ENCODE measurements around the gene TGFBR3L.
"Not testable (repeated sequence)": the region's sequence is repeated elsewhere in the genome, so short reads cannot be mapped to it uniquely, and the experiment has no call there.

TGFBR3L gene

DNA sequence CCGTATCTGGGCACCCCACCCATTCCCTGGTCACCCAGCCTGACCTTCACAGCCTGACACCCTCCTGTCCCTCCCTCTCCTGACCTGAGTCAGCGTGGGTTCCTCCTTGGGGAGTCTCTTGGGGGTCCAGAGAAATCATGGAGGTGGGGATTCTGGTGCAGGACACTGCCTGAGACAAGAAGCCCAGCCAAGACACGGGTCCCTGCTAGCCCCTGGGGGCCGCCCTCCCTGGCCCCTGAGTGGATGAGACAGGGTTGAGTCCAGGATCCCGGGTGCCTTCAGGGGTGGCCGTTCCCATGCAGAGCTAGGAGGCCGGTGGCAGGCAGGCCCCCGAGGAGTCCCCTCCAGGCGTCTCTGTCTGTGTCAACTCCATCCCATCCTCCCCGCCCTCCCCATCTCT is 9.4 kb upstream of the TGFBR3L start:
- DNase-seq: no peak

DNA sequence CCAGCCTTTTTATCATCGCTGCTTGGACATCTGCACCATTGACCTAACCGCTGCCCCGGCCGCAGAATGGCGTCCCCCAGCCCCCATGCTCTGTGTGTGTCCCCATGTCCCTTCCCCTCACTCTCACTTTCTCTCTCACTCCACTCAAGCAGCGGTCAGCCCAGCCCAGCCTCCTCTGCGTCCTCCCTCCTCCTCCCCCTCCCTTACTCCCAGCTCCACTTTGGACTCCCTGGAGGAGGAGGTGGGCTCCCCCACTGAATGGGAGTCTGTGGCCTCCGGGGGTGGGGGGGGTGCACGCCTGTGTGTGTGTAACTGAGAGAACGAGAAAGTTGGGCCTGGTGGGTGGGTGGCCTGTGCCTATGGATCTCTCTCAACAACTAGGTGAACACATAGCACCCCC is 8.8 kb upstream of the TGFBR3L start:
- no peak for DNase-seq

DNA sequence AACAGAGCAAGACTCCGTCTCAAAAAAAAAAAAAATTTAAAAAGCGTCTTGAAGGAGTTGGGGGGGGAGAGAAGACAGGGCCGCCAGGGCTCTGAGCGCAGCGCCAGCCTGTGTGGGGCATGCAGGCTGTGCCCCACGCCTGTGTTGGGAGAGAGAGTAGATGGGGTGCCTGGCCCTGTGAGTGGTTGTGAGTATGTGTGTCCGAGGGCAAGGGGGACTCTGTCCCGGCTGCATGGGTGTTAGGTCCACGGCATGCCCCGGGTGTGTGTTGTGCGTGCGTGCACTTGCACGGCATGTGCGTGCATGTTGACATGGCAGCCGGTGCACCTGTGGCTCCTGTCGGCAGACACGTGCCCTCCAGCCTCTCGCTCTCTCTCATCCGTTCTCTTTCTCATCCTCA is 7.5 kb upstream of the TGFBR3L start:
- DNase-seq: no peak

DNA sequence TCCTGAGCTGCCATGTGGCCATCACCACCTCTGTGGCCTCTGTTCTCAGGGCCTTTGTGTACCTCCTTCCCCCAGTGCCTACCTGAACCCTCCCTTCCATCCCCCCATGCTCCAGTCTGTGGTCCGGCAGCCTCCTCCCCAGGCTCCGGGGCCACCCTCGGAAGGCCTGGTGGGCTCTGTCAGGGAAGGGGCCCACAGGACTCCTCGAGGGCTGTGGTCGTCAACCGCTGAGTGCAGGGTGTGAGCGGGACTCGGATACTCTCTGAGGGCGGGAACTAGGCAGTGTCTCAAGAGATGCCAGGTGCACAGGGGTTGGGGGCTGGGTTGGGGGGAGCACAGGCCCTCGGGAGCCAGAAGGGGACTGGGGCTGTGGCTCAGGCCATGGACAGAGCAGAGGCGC is 7.1 kb upstream of the TGFBR3L start:
- no peak for DNase-seq

DNA sequence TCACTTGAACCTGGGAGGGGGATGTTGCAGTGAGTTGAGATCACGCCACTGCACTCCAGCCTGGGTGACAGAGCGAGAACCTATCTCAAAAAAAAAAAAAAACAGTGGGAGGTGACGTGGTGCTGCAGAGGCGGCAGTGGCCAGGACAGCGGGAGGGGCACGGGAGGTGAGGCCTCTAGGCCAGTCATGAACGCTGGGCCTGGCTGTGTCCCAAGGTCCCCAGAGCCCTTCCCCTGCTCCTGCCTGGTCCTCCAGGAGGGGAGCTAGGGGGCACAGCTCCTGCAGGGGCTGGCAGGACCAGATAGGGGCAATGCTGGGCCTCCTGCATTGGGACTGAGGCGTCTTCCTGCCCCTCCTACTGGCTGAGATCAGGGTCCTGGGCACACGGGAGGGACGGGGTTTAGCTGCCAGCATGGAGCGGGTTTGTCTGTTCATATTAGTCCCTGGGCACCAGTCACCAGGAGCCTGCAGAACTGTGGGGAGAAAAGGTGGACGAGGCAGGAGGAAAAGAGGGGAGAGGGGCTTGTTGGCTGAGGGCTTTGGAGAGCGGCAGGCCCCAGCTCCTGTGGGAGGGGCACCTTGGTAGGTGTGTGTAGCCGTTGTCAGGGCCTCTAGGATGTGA is 6.4 kb upstream of the TGFBR3L start:
- DNase-seq: no peak

DNA sequence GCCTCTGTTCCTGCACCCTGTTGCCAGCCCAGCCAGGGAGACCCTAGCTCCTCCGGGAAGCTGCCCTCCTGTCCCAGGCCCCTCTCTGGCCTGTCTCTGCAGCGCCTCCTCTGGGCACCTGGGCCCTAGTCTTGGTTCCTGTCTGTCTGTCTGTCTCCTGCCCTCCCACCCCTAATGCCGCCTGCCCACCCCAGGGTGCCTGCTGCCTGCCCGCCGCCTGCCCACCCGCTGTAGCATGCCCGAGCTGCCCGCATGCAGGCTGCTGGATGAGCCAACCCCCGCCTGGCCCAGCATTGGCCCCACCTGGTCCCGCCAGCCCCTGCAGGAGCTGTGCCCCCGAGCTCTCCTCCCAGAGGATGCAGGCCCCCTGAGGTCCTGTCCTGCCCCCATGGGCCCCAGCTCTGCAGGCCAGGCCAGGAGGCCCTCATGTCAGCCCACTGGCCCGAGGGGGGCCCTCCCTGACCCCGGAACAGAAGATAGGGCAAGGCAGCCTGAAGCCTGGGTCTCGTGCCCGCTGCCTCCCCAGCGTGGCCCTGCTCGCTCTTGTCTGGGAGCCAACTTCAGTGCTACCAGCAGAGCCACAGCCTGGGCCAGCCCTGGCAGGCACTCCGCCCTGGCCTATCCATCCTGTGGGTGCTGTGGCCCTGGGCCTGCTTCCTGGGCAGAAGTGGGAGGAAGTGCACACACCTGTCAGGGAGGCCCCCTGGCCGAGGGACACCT is 5.7 kb upstream of the TGFBR3L start:
- DNase-seq: no peak

DNA sequence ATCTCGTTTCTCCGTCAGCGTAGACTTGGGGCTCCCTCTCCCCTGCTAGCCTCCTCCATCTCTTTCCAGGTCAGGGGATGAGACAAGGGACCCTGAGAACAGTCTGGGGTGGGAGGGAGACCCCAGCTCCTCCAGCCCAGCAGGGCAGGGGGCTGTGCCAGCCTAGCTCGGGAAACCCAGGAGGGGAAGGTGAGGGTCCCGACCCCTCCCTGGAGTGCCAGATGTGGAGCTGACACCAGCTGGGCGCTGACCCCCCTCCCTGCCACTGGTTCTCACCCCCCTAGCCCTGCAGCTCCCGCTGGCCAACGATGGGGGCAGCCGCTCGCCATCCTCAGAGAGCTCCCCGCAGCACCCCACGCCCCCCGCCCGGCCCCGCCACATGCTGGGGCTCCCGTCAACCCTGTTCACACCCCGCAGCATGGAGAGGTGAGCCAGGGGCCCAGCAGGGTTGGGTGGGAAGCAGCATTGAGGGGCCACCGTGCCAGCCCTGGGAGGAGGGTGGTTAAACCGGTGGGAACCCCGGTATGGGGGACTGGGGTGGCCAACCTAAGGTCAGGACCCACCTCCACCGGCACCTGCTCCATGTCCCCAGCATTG is 5.1 kb upstream of the TGFBR3L start:
- DNase-seq: no peak

DNA sequence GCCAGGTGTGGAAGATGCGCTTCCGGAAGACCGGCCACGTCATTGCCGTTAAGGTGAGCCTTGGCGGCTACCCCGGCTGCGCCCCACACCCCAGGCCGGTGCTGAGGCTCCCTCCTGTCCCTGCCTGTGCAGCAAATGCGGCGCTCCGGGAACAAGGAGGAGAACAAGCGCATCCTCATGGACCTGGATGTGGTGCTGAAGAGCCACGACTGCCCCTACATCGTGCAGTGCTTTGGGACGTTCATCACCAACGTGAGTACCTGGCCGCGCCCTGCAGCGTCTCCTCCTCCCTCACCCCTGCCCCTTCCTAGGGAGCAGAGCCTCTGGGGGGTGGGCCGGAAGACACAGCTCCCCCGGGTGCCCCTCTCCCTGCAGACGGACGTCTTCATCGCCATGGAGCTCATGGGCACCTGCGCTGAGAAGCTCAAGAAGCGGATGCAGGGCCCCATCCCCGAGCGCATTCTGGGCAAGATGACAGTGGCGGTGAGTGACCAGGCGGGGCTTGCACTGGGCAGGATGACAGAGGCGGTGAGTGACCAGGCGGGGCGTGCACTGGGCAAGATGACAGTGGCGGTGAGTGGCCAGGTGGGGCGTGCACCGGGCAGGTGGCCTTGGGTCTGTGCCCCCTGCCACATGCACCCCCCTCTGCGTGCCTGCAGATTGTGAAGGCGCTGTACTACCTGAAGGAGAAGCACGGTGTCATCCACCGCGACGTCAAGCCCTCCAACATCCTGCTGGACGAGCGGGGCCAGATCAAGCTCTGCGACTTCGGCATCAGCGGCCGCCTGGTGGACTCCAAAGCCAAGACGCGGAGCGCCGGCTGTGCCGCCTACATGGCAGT is 4.1 kb upstream of the TGFBR3L start:
- no peak for DNase-seq

DNA sequence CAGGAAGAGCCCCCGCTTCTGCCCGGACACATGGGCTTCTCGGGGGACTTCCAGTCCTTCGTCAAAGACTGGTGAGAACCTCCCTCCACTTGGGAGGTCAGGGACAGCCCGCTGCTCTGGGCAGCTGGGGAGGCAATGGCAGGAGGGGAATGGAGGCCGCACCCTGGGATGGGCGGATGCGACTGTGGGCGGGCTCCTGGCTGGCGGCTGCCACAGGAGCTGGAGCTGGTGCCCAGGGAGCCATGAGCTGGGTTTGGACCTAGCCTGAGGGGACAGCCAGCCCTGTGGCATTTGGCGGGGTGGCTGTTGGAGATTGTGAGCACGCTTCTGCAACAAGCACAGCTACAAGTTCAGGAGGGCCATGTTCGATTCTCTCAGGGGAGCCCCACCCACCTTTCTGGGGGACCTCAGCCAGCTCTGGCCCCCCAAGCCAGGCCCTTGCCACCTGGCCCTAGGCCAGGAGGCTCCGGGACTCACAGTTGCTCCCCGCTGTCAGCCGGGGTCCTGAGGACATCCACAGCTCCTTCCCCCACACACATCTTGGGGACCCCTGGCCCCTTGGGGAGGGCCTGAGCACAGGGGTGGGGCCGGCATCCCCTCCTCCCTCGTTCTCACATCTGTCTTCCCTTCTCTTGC is 3.0 kb upstream of the TGFBR3L start:
- DNase-seq: no peak

DNA sequence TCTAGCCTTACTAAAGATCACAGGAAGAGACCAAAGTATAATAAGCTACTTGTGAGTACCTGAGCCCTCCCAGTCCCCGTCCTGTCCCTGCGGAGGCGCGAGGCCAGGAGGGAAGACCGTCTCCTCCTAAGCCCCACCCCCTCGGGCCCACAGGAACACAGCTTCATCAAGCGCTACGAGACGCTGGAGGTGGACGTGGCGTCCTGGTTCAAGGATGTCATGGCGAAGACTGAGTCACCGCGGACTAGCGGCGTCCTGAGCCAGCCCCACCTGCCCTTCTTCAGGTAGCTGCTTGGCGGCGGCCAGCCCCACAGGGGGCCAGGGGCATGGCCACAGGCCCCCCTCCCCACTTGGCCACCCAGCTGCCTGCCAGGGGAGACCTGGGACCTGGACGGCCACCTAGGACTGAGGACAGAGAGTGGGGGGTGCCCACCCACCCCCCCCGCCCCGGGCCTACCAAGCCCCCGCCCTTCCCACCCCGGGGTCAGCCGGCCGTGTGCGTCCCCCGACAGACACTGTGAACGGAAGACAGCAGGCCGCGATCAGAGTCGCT is 2.4 kb upstream of the TGFBR3L start:
- DNase-seq: no peak

DNA sequence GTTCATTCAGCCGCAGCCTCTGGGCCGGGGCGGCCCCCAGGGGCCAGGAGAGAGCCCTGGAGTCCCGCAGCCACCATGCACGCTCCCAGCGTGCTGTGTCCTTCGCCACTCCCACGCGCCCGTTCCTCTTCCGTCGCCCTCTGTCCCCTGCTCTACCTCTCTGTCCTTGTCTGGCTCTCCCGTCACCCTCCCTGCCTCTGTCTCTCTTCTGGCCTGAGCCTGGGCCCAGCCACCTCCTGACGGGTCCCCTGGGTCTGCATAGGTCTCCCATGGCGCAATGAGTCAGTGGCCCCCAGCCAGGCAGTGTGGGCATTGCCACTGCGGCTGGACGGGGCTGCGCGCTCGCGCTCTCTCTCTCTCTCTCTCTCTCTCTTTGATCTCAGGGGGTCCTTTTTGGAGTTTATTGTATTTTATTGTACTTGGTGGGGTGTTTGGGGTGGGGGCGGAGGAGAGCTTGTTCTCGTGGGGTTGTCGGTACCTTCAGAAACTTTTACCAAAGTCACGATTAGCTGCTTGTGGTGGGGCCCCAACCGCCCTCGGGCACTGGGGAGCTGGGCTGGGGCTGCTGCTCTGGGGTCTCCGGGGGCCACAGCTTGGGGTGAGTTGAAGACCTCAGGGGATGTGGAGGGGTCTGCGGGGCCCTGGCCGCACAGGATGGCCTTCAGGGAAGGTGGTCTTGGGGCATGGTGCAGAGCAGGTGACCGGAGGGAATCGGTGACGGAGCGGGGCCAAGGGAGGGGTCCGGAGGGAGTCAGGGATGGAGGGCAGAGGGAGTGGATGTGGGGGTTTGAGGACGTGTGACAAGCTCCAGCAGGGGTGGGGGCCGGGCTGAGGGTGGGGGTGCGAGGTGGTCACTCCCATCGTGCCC is 1.7 kb upstream of the TGFBR3L start:
- DNase-seq: no peak

DNA sequence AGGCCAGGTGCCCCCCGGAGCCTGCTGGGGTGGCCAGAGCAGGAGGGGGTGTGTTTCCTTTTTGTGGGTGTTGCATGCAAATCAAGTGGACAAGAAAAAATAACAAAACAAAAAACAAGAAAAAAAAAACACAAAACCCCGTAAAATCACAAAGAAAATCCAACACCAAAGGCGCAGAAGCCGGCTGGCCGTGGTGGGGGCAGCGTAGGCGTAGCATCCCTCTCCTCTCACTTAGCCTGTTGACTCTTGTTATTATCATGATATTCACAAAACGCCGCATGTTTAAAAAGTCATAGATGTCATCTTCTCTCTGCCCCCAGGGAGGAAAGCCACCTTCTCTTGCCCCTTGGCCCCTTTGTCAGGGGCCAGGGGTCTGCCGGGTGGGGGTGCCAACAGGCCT is 978 bp upstream of the TGFBR3L start:
- no peak for DNase-seq

DNA sequence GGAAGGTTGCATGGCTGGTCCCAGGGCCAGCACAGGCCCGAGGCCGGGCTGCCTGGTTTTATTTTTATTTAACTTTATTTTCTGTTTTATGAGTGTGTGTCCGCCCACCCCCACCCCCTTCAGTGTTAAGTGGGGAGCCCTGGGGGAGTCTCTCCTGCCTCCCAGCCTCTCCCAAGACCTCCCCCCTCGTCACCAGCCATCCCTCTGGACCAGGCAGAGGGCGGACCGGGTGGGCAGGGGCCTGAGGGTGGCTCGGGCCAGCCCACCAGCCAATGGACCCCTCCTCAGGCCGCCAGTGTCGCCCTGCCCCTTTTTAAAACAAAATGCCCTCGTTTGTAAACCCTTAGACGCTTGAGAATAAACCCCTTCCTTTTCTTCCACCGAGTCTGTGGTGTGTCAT is 531 bp upstream of the TGFBR3L start:
- DNase-seq: no peak

DNA sequence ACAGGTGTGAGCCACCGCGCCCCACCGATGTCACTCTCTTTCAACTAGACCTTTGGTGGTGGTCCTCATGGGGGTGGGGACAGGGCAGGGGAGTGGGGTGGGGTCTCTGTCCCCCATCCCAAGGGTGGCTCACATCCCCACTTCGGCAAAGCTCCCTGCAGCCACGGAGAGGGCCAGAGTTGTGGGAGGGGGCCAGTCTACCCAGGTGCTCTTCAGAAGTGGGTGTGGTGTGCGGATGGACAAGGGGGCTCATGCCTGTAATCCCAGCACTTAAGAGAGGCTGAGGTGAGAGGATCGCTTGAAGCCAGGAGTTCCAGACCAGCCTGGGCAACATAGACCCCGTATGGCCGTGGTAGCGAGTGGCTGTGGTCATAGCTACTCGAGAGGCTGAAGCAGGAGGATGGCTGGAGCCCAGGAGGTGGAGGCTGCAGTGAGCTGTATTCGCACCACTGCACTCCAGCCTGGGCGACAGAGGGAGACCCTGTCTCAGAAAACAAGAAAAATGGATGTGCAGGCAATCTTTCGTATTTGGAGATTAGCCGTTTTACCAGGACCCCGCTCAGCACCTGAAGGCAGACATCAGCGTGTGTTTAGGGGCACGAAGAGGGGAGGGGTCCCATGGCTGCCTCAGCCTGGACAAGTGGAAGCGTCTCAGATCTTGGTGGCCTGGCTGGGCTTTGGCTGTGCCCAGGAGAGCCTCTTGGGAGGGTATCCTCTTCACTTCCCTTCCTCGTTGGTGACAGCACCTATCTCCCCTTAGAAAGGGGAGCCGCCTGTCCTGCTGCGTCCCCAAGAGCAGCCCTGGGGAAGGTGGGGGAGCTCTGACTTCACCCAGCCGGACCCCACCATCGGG is 846 bp downstream of the TGFBR3L start:
- DNase-seq: no peak

DNA sequence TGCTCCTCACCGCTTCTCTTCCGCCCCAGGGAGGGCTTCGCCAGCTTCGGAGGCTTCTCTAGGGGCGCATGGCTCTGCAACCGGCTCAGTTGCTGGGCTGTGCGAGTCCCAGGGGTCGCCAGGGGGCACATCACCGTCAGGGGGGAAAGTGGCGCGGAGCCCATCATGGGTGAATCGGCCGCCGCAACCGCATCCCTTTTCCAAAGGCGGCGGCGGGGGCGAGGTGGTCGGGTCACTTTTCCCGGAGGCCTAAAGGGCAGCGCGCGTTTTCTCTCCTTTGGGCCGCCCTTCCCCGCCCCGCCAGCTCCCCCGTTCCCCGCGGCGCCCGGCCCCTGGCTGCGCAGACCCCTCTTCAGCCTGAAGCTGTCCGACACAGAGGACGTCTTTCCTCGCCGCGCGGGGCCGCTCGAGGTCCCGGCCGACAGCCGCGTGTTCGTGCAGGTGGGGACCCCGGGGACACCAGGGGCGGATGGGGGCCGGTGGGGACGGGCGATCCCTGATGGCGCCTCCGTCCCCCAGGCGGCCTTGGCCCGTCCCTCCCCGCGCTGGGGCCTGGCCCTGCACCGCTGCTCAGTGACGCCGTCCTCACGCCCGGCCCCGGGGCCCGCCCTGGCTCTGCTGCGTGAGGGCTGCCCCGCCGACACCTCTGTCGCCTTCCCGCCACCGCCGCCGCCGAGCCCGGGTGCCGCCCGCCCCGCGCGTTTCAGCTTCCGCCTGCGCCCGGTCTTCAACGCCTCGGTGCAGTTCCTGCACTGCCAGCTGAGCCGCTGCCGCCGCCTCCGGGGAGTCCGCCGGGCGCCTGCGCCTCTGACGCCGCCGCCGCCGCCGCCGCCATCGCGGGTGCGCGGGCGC is 1.7 kb downstream of the TGFBR3L start:
- DNase-seq: peak; percentile 64

DNA sequence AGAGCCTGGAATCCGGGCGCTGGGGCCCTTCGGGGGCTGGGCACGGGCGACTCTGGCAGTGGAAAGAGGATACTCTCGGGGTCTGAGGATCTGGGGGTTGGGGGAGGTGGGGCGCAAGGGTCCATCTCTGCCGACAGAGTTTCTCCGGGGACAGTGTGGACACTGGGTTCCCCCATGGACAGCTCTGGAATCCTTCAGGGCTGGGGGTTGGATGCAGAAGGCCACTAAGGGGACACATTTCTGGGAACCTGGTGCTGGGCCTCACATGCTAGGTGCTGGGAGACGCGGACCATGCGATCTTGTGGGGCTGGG is 2.3 kb downstream of the TGFBR3L start:
- no peak for DNase-seq

DNA sequence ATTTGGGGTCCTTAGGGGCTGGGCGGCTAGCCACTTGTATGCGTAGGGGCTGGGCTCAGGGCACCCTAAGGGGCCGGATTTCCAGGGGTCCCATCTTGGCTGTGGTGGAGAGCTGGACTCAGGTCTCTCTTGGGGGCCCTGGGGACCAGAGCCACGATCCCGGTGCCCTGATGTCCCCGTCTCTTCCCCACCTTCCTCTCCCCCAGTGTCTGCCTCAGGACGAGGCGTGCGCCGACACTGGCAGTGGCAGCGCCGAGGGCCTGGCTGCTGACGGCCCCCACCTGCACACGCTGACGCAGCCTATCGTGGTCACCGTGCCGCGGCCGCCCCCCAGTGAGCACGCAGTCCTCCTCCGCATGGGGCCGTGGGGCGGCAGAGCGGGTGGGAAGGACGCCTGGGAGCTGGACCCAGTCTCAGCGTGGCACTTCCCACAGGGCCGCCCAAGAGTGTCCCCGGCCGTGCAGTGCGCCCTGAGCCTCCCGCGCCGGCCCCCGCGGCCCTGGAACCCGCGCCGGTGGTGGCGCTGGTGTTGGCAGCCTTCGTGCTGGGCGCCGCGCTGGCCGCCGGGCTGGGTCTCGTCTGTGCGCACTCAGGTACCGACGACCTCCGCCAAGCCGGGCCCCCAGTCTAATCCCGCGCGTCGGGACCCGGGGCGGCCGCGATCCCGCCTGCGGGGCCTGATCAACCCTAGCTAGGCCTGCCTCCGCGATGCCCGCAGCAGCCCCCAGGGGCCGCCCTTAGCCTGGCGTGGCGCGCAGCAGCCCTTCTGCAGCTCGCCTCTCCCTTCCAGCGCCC is 2.8 kb downstream of the TGFBR3L start:
- peak; percentile 69 for DNase-seq

DNA sequence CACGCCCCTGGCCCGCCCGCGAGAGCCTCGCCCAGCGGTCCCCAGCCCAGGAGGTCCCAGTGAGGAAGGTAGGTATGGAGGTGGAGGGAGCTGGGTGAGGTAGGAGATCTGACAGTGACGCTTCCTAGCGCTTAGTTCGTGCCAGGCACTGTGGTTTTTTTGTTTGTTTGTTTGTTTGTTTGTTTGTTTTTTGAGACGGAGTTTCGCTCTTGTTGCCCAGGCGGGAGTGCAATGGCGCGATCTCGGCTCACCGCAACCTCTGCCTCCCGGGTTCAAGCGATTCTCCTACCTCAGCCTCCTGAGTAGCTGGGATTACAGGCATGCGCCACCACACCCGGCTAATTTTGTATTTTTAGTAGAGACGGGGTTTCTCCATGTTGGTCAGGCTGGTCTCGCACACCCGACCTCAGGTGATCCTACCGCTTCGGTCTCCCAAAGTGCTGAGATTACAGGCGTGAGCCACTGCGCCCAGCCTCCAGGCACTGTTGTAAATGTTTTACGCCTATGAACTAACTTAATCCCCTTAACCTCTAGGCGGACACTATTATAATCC is 3.5 kb downstream of the TGFBR3L start:
- not testable (repeated sequence) for DNase-seq
